Pancreas (tissue), 10 donors: ENCODE data around the gene ZNF653. TPM values are rescaled to one million over a fixed set of nuclear protein-coding genes. Genes with fewer than 3 reads are reported as not detected.
"Not testable (repeated sequence)": the region's sequence is repeated elsewhere in the genome, so short reads cannot be mapped to it uniquely, and the experiment has no call there.

ENCODE experiments used
- ATAC-seq, 4 donors: fragments of 200-7000 bp; cut with Tn5 transposase; one replicate each; pipeline versions ENCODE4 v1.8.0 to v1.9.1; 2020; ENCODE audit warnings: mild to moderate bottlenecking in 4 of 4, moderate library complexity in 4 of 4
- DNase-seq, 6 donors: peaks; one replicate each; pipeline ENCODE4 v3.0.0-alpha.2; 2020
- FAIRE-seq: peaks from 2 replicates; lab custom pipeline; 2012; peaks lifted over from hg19 to GRCh38; lab: Jason Lieb, UNC
- H3K27ac ChIP-seq, 4 donors: fragments of 200-600 bp; sonication (generic); 1 replicate in 3 of 4; 2 replicates in 1 of 4; pipeline versions ENCODE4 v1.5.0 to v1.8.0; 2020
- H3K27me3 ChIP-seq, 4 donors: fragments of 200-600 bp; one replicate each; pipeline ENCODE4 v1.8.0; 2021
- H3K36me3 ChIP-seq, 3 donors: fragments of 200-600 bp; sonication (generic) in 1 of 3; one replicate each; pipeline versions ENCODE4 v1.5.0 to v1.8.0; 2020 to 2021
- H3K4me1 ChIP-seq, 3 donors: fragments of 200-600 bp; one replicate each; pipeline ENCODE4 v1.8.0; 2021
- H3K4me3 ChIP-seq, 4 donors: fragments of 200-600 bp; sonication (generic) in 2 of 4; one replicate each; pipeline versions ENCODE4 v1.5.0 to v1.8.0; 2020 to 2021
- H3K9me3 ChIP-seq, 4 donors: fragments of 200-600 bp; one replicate each; pipeline ENCODE4 v1.8.0; 2021
- CTCF ChIP-seq, 4 donors: fragments of 200-600 bp; sonication (generic) in 3 of 4; IDR thresholded peaks; one replicate each; pipeline versions ENCODE4 v1.5.0 to v1.8.0; 2021; ENCODE audit warnings: antibody characterized with exemption in 4 of 4
- WGBS, 2 donors: extraction: QIAGEN DNeasy Blood & Tissue Kit; methylation state at CpG; one replicate each; pipeline ENCODE4 v1.1.7; 2013; 5-methylcytosine and 5-hydroxymethylcytosine counted together
- intact Hi-C, 3 donors: fragments of 100-400 bp; cut with DNase I; formaldehyde crosslinking; loops; one replicate each; pipeline versions ENCODE4 v1.11.1 to v1.14.2; 2022
- polyA plus RNA-seq, 2 donors: library from polyadenylated mRNA; stranded (reverse); fragments of 200-250 nt; gene quantifications; one replicate each; pipeline ENCODE4 v1.2.3, GENCODE V29; 2013
- total RNA-seq, 6 donors: library from RNA; stranded (reverse); fragmentation: NEBNext Ultra II Directional in 4 of 6; extraction: Animal tissue kit (Norgen Biotek cat#: 25700) in 4 of 6; gene quantifications; one replicate each; pipeline versions ENCODE4 v1.2.1 to v1.2.4, GENCODE V29; 2021 to 2023
- donor health status: healthy with polysubstance abuse.
- donor health status: DM: no; HTN: no; CAD: no; lungs with moderate emphysema.
- donor health status: DM: no; HTN: no; CAD: no.
- donor health status: control.
- donor health status: control.
- donor health status: Bipolar disorder and iron deficiency.
- donor health status: DM: yes; HTN: yes; CAD: no.
- donor health status: DM: no; HTN: no; CAD: no.
- donor health status: DM: no; HTN: no; CAD: no.
- donor health status: DM: yes; HTN: yes; CAD: no.

The ZNF653 gene
- total and polyA plus RNA-seq, 8 donors, result 4.5 to 25.6 (median 6.0) TPM

DNA sequence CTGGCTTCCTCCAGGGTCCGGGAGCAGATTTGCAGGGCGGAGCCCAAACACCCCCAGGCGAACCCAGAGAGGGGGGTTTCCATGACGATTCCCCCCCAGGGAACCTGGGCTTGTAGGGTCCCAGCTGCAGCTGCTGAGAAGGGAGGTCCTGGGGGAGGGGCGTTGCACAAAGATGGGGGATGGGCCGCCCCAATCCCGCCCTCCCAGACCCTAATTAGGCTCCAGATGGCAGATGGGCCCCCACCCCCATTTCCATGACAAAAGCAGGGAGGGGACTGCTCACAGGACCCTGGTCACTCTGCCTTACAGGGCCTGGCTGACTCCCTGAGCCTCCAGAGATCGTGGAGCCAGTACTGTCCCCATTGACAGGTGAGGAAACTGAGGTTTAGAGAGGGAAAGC is 40.0 kb downstream of the ZNF653 start:
- no peak for TF ChIP-seq CTCF (IDR thresholded peaks at IDR 0.05)
- no peaks in the 10 kb centered on the region for H3K36me3 ChIP-seq
- no peak overlapping the region for H3K27ac ChIP-seq
- H3K4me1 ChIP-seq, result no peaks in the 10 kb centered on the region
- 32 to 37% methylated on average over 8 of the region's 8 CpGs for WGBS, 2 donors
- intact Hi-C loops, result no loop called here
- FAIRE-seq (no peak), ATAC-seq (no peak), DNase-seq (no peak)
- H3K4me3 ChIP-seq, result no peak overlapping the region
- no peaks in the 10 kb centered on the region for H3K9me3 ChIP-seq
- H3K27me3 ChIP-seq, result no peaks in the 10 kb centered on the region

DNA sequence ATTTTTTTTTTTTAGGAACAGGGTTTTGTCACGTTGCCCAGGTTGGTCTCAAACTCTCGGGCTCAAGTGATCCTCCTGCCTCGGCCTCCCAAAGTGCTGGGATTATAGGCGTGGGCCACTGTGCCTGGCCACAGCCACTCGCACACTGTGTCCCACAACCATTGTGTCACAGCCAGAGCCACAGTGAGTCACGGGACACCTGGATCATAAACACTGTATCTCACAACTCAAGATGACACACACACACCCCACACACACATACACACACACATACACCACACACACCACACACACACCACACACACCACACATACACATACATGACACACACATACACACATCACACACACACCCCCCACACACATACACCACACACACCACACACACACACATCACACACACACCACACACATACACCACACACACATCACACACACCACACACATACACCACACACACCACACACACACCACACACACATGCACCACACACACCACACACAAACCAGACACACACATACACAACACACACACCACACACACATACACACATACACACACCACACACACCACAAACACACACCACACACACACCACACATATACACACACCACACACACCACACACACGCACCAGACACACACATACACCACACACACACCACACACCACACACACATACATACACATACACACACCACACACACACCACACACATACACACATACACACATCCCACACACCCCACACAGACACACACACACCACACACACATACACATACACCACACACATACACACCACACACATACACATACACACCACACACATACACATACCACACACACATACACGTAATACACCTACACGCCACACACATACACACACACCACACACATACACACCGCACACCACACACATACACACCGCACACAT is 41.0 kb downstream of the ZNF653 start:
- TF ChIP-seq CTCF (IDR thresholded peaks at IDR 0.05), result no peak
- 80 to 83% methylated on average over 11 of the region's 11 CpGs for WGBS, 2 donors
- FAIRE-seq (no peak), DNase-seq (no peak), ATAC-seq (no peak)
- Histone ChIP-seq H3K27me3 (no peaks in the 10 kb centered on the region), H3K36me3 (no peaks in the 10 kb centered on the region), H3K9me3 (no peaks in the 10 kb centered on the region), H3K4me1 (no peaks in the 10 kb centered on the region), H3K27ac (no peak overlapping the region), H3K4me3 (no peak overlapping the region)
- intact Hi-C loops, result no loop called here

- TF ChIP-seq CTCF (IDR thresholded peaks at IDR 0.05), result no peak
- Histone ChIP-seq H3K36me3 (no peaks in the 10 kb centered on the region), H3K9me3 (no peaks in the 10 kb centered on the region), H3K4me1 (no peaks in the 10 kb centered on the region), H3K27ac (no peak overlapping the region), H3K4me3 (no peak overlapping the region), H3K27me3 (no peaks in the 10 kb centered on the region)
- DNase-seq, result no peak
- ATAC-seq, result no peak
- WGBS, 2 donors, result 66% methylated on average over 12 of the region's 12 CpGs
- no peak for FAIRE-seq
- intact Hi-C loops, result no loop called here
These were observed 42.2 kb downstream of the ZNF653 start for GRCh38 chr19:11463391-11463790.

DNA sequence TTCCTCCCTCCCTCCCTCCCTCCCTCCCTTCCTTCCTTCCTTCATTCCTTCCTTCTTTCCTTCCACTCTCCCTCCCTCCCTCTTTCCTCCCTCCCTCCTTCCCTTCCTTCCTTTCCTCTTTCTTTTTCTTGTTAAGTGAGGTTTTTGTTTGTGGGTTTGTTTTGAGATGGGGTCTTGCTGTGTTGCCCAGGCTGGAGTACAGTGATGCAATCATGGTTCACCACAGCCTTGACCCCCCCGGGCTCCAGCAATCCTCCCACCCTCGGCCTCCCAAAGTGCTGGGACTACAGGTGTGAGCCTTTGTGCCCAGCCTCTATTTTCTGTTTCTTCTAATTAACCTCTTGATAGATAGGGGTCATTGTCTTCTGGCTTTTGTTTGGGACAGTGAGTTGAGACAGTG is 44.2 kb downstream of the ZNF653 start:
- H3K4me1 ChIP-seq, result no peaks in the 10 kb centered on the region
- TF ChIP-seq CTCF (IDR thresholded peaks at IDR 0.05), result no peak
- H3K27ac ChIP-seq, result no peak overlapping the region
- intact Hi-C loops, result no loop called here
- DNase-seq, result no peak
- ATAC-seq, result no peak
- H3K27me3 ChIP-seq, result no peaks in the 10 kb centered on the region
- H3K4me3 ChIP-seq, result no peak overlapping the region
- no peaks in the 10 kb centered on the region for H3K9me3 ChIP-seq
- no peaks in the 10 kb centered on the region for H3K36me3 ChIP-seq
- 42 to 62% methylated on average over 2 of the region's 2 CpGs for WGBS, 2 donors
- FAIRE-seq, result no peak

- no peak for TF ChIP-seq CTCF (IDR thresholded peaks at IDR 0.05)
- Histone ChIP-seq H3K9me3 (no peaks in the 10 kb centered on the region), H3K4me3 (no peak overlapping the region), H3K36me3 (no peaks in the 10 kb centered on the region), H3K4me1 (no peaks in the 10 kb centered on the region), H3K27ac (no peak overlapping the region), H3K27me3 (no peaks in the 10 kb centered on the region)
- intact Hi-C loops, result no loop called here
- DNase-seq (no peak), FAIRE-seq (no peak), ATAC-seq (no peak)
- 47% methylated on average over 4 of the region's 4 CpGs for WGBS, 2 donors
These were observed 45.4 kb downstream of the ZNF653 start for GRCh38 chr19:11460207-11460606.

DNA sequence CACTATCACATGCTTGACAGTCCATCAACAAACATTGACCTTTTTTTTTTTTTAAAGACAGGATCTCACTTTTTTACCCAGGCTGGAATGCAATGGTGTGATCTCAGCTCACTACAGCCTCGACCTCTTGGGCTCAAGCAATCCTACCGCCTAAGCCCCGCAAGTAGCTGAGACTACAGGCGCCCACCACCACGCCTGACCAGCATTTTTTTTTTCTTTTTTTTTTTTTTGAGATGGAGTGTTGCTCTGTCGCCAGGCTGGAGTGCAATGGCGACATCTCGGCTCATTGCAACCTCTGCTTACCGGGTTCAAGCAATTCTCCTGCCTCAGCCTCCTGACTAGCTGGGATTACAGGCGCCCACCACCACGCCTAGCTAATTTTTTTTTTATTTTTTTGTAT is 46.7 kb downstream of the ZNF653 start:
- H3K36me3 ChIP-seq, H3K9me3 ChIP-seq, H3K4me3 ChIP-seq, ATAC-seq, DNase-seq, H3K27ac ChIP-seq, FAIRE-seq, H3K4me1 ChIP-seq, H3K27me3 ChIP-seq, intact Hi-C loops: not testable (repeated sequence)
- WGBS, 2 donors, result 67 to 74% methylated on average over 11 of the region's 11 CpGs
